ENCODE data around the gene JPH3.

Gene JPH3

DNA sequence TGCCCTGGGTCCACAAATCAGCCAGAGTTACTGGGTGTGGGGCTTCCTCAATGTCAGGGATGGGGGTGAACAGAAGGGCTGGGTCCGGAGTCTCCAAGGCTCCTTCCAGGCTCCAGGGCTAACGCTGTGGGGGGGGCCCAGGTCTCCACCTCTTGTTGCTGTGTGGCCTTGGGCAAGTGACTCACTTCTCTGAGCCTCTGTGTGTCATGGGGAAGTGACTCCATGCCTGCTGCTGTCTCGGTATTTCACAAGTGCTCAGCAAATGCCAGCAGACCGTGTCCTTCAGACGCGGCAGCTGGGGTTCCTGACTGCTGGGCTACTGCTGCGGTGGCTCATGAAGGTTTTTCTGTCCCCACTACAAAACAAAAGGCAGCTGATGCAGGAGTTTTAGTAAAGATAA, 26.6 kb downstream of the JPH3 start:
- Histone ChIP-seq H3K36me3 (no peaks in the 10 kb centered on the region), H3K9me3 (peaks cover 0 to 16% (median 15%) of the 10 kb centered on the region in 3 donors), H3K27ac (no peak overlapping the region), H3K4me3 (no peak overlapping the region), H3K27me3 (peaks cover 0 to 51% of the 10 kb centered on the region in 2 donors), H3K4me1 (no peaks in the 10 kb centered on the region)
- no peak for DNase-seq
- TF ChIP-seq, protein P1, sequence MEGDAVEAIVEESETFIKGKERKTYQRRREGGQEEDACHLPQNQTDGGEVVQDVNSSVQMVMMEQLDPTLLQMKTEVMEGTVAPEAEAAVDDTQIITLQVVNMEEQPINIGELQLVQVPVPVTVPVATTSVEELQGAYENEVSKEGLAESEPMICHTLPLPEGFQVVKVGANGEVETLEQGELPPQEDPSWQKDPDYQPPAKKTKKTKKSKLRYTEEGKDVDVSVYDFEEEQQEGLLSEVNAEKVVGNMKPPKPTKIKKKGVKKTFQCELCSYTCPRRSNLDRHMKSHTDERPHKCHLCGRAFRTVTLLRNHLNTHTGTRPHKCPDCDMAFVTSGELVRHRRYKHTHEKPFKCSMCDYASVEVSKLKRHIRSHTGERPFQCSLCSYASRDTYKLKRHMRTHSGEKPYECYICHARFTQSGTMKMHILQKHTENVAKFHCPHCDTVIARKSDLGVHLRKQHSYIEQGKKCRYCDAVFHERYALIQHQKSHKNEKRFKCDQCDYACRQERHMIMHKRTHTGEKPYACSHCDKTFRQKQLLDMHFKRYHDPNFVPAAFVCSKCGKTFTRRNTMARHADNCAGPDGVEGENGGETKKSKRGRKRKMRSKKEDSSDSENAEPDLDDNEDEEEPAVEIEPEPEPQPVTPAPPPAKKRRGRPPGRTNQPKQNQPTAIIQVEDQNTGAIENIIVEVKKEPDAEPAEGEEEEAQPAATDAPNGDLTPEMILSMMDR (IDR thresholded peaks at IDR 0.05): no peak
- intact Hi-C loops (cut with DNase I; ENCODE audit: low total_unique reads): no loop called here

DNA sequence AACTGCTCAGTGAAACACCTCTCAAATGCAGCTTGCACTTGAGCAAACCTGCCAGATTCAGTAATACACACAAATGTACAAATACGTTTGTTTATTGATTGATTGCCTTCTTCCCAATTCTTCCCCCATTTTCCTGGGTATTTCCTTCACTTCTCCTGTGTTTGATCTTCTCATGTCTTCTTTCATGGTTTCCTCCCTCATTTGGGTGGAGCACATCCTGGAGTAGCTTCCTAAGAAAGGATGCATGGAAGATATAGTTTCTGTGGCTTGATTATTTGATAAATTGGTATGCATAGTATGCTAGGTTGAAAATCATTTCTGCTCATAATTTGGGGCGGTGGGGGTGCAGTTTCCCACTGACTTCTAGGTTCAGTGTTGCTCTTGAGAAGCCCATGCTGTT, 28.8 kb downstream of the JPH3 start:
- H3K36me3 ChIP-seq: no peaks in the 10 kb centered on the region
- TF ChIP-seq, protein P1 (IDR thresholded peaks at IDR 0.05): no peak
- H3K27ac ChIP-seq: no peak overlapping the region
- no peak overlapping the region for H3K4me3 ChIP-seq
- DNase-seq: no peak
- intact Hi-C loops (cut with DNase I; ENCODE audit: low total_unique reads): loop anchor here (5.0 kb wide), 1 partner anchor 39 kb away; no protein-coding TSS in a partner anchor
- peaks cover 0 to 61% of the 10 kb centered on the region in 2 donors for H3K27me3 ChIP-seq
- peaks cover 0 to 16% (median 15%) of the 10 kb centered on the region in 3 donors for H3K9me3 ChIP-seq
- peaks cover 0 to 10% (median 8%) of the 10 kb centered on the region in 4 donors for H3K4me1 ChIP-seq

DNA sequence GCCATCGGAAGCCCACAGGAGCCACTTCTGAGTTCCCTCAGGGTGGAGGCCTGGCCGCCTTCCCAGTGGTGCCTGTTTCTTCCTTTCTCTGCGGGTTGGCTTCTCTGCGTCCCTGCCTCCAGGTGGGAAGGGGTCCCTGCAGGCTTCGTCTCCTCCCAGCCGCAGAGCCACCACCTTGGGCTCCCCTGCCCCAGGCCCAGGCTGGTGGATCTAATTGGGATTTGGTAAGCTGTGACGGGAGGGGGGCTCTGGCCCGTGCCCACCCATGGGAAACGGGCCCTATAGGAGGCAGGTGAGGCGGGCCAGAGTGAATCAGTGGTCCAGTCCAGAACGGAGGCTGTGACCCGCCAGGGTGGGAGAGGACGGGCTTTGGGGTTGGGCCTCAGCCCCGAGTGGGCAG, 32.1 kb downstream of the JPH3 start:
- H3K4me3 ChIP-seq: no peak overlapping the region

DNA sequence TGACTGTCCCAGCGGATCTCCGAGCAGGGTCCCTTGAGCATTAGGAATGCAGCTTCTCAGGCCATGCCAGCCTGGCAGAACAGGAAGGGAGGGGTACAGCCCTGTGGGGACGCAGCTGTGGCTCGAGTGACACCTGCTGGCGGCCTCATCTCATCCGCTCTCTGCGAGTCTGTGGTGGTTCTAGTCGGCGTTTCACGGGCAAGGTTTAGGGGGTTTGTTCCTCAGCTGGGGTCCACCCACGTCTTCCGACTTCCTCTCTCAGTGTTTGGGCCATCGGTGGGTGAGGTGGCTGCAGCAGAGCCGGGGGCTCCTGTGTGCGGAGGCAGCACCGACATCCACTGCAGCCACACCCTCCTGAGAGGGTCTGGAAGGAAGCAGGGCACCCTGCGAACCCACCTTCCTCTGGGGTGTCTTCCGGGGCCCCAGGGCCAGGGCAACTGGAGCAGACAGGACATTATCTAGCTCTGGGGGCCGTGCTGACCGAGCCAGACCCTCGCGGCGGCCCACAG, 33.3 kb downstream of the JPH3 start:
- Histone ChIP-seq H3K4me3 (peak overlapping the region in 1 of 2 donors; percentile 11), H3K27me3 (peaks cover 0 to 36% of the 10 kb centered on the region in 2 donors)
- intact Hi-C loops (cut with DNase I; ENCODE audit: low total_unique reads): loop anchor here (5.0 kb wide), 2 partner anchors 88 to 218 kb away; no protein-coding TSS in a partner anchor

More for the DNA sequence above, 32.1 kb downstream of the JPH3 start:
- TF ChIP-seq, protein P1 (IDR thresholded peaks at IDR 0.05): no peak
- Histone ChIP-seq H3K4me1 (peaks cover 0 to 18% (median 14%) of the 10 kb centered on the region in 4 donors), H3K36me3 (no peaks in the 10 kb centered on the region), H3K27me3 (peaks cover 0 to 38% of the 10 kb centered on the region in 2 donors), H3K9me3 (peaks cover 0 to 16% (median 15%) of the 10 kb centered on the region in 3 donors), H3K27ac (no peak overlapping the region)
- no peak for DNase-seq
- intact Hi-C loops (cut with DNase I; ENCODE audit: low total_unique reads): loop anchor here (5.0 kb wide), 1 partner anchor 42 kb away; no protein-coding TSS in a partner anchor

DNA sequence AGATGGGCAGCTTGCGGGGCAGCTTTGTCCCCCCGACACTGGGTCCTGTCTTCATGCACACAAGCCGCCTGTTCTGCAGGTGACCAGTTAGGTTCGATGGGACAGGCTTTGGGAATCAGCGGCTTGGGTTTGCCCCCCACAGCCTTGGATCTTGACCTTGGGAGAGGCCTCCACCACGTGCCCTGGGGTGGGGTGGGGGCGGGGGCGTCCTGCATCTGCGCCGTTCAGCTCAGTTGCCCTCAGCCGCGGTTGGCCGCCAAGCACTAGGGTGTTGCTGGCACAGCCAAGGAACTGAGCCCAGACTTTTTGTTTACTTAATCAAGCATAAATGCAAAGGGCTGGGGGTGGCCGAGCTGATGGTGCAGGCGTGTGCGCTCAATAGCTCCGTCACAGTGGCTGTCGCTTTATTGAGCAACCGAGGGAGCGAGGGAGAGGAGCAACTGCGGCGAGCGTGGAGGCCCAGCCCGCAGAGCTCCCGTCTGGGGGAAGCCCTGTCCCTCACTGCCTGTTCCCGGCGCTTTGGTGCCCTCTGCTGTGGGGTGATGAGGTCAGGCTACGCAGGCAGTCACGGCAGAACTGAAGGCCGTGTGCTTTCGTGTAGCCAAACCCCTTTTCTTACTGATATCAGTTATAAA, 33.9 kb downstream of the JPH3 start:
- intact Hi-C loops (cut with DNase I; ENCODE audit: low total_unique reads): loop anchor here (5.0 kb wide), 2 partner anchors 89 to 219 kb away; no protein-coding TSS in a partner anchor
- peak; percentile 85 to 86 for DNase-seq
- no peaks in the 10 kb centered on the region for H3K36me3 ChIP-seq
- peaks cover 0 to 40% of the 10 kb centered on the region in 2 donors for H3K27me3 ChIP-seq
- peaks cover 0 to 2% (median 1%) of the 10 kb centered on the region in 3 donors for H3K9me3 ChIP-seq
- TF ChIP-seq, protein P1 (IDR thresholded peaks at IDR 0.05): peak; percentile 64 to 73
- H3K4me3 ChIP-seq: peak overlapping the region in 1 of 2 donors; percentile 11
- H3K27ac ChIP-seq: no peak overlapping the region
- peaks cover 0 to 18% (median 14%) of the 10 kb centered on the region in 4 donors for H3K4me1 ChIP-seq

More for the DNA sequence above, 33.3 kb downstream of the JPH3 start:
- H3K27ac ChIP-seq: no peak overlapping the region
- H3K4me1 ChIP-seq: peaks cover 0 to 18% (median 14%) of the 10 kb centered on the region in 4 donors
- no peak for DNase-seq
- peaks cover 0 to 8% (median 7%) of the 10 kb centered on the region in 3 donors for H3K9me3 ChIP-seq
- H3K36me3 ChIP-seq: no peaks in the 10 kb centered on the region
- TF ChIP-seq, protein P1 (IDR thresholded peaks at IDR 0.05): peak; percentile 42 to 49

Data from tibial artery (tissue), 4 donors.